RCC 7860 (cell line): ENCODE data around the gene ULK3.
A peak's percentile ranks its signal among the peaks of the same experiment; 100 is the strongest.

ENCODE experiments used
- DNase-seq: peaks from one replicate; pipeline ENCODE4 v3.0.0-alpha.2; 2015; ENCODE audit warnings: low spot score
- FAIRE-seq: peaks from 2 replicates; lab custom pipeline; 2012; peaks lifted over from hg19 to GRCh38; lab: Jason Lieb, UNC

ULK3 gene

GRCh38 chr15:74868059-74868458, 25.1 kb upstream of the ULK3 start:
- FAIRE-seq (no peak), DNase-seq (no peak)

- FAIRE-seq (no peak), DNase-seq (no peak)
These were observed 24.6 kb upstream of the ULK3 start for GRCh38 chr15:74867466-74868038.

GRCh38 chr15:74866090-74866489, 23.1 kb upstream of the ULK3 start:
- DNase-seq (peak; percentile 52), FAIRE-seq (peak; percentile 58)

- FAIRE-seq (no peak), DNase-seq (no peak)
These were observed 22.4 kb upstream of the ULK3 start for GRCh38 chr15:74865316-74865715.

GRCh38 chr15:74864296-74864695, 21.3 kb upstream of the ULK3 start:
- FAIRE-seq (no peak), DNase-seq (no peak)

- DNase-seq = peak; percentile 58
- peak; percentile 46 for FAIRE-seq
These were observed 20.5 kb upstream of the ULK3 start for GRCh38 chr15:74863239-74864056.

- DNase-seq = no peak
- no peak for FAIRE-seq
These were observed 15.4 kb upstream of the ULK3 start for GRCh38 chr15:74858369-74858740.

GRCh38 chr15:74857671-74858368, 14.9 kb upstream of the ULK3 start:
- FAIRE-seq (no peak), DNase-seq (no peak)

GRCh38 chr15:74857082-74857655, 14.2 kb upstream of the ULK3 start:
- no peak for DNase-seq
- no peak for FAIRE-seq

- no peak for DNase-seq
- FAIRE-seq = no peak
These were observed 13.6 kb upstream of the ULK3 start for GRCh38 chr15:74856537-74856936.

GRCh38 chr15:74855857-74856256, 12.9 kb upstream of the ULK3 start:
- FAIRE-seq = no peak
- DNase-seq = no peak

- DNase-seq = no peak
- no peak for FAIRE-seq
These were observed 11.6 kb upstream of the ULK3 start for GRCh38 chr15:74854453-74855022.

GRCh38 chr15:74851960-74852359, 9.0 kb upstream of the ULK3 start:
- FAIRE-seq (no peak), DNase-seq (no peak)

- FAIRE-seq (no peak), DNase-seq (no peak)
These were observed 7.4 kb upstream of the ULK3 start for GRCh38 chr15:74850393-74850792.

- DNase-seq = no peak
These were observed 4.5 kb upstream of the ULK3 start for GRCh38 chr15:74847432-74847831.

GRCh38 chr15:74845581-74845980, 2.6 kb upstream of the ULK3 start:
- no peak for FAIRE-seq
- no peak for DNase-seq

More at GRCh38 chr15:74847432-74847831, 4.5 kb upstream of the ULK3 start:
- no peak for FAIRE-seq

- DNase-seq (no peak), FAIRE-seq (no peak)
These were observed 2.2 kb upstream of the ULK3 start for GRCh38 chr15:74845208-74845568.

- FAIRE-seq = no peak
- DNase-seq = no peak
These were observed 1.6 kb upstream of the ULK3 start for GRCh38 chr15:74844319-74845207.

GRCh38 chr15:74843891-74844299, 939 bp upstream of the ULK3 start:
- DNase-seq = no peak
- no peak for FAIRE-seq

- DNase-seq = no peak
These were observed 481 bp upstream of the ULK3 start for GRCh38 chr15:74843445-74843828.

More at GRCh38 chr15:74843445-74843828, 481 bp upstream of the ULK3 start:
- FAIRE-seq = no peak
